GM23338 (cell line): Measurements from ENCODE around the gene B4GALNT1.

Experiments
- CTCF ChIP-seq, 2 experiments: fragments of 200-600 bp in 1 of 2; sonication (generic) in 1 of 2; conservative IDR thresholded peaks; 2 replicates each; pipeline versions ENCODE4 v1.5.1 to v1.6.1; 2016 to 2017; ENCODE audit warnings: antibody characterized with exemption in 2 of 2, low read depth in 2 of 2, mild to moderate bottlenecking in 2 of 2, moderate library complexity in 1 of 2
- ETS1 ChIP-seq: IDR thresholded peaks from 2 replicates; pipeline ENCODE4 v1.6.1; 2016; ENCODE audit warnings: antibody characterized with exemption
- EZH2 ChIP-seq: fragments of 200-600 bp; sonication (generic); IDR thresholded peaks from one replicate; pipeline ENCODE4 v1.8.0; 2017; ENCODE audit warnings: antibody characterized with exemption, mild to moderate bottlenecking, low read depth; ENCODE audit not compliant: unreplicated experiment
- EZH2phosphoT487 ChIP-seq: fragments of 200-600 bp; sonication (generic); IDR thresholded peaks from one replicate; pipeline ENCODE4 v1.8.1; 2018; ENCODE audit warnings: antibody characterized with exemption; ENCODE audit not compliant: unreplicated experiment
- JUNB ChIP-seq: IDR thresholded peaks from one replicate; pipeline ENCODE4 v1.6.1; 2016; ENCODE audit warnings: antibody characterized with exemption; ENCODE audit not compliant: unreplicated experiment
- POLR2AphosphoS5 ChIP-seq: IDR thresholded peaks from 2 replicates; pipeline ENCODE4 v1.6.1; 2016; ENCODE audit warnings: antibody characterized with exemption, low read depth
- STAT1 ChIP-seq: IDR thresholded peaks from one replicate; pipeline ENCODE4 v1.6.1; 2016; ENCODE audit warnings: antibody characterized with exemption; ENCODE audit not compliant: unreplicated experiment
- ZNF331 ChIP-seq: fragments of 250-450 bp; sonication (Bioruptor Pico); IDR thresholded peaks from 2 replicates; pipeline ENCODE4 v1.5.0; 2020; ENCODE audit warnings: low read depth, mild to moderate bottlenecking, moderate library complexity

GRCh38 chr12:57657744-57658143 is 24.7 kb upstream of the B4GALNT1 start:
- TF ChIP-seq CTCF (conservative IDR thresholded peaks at IDR 0.05; ENCODE audit: low read depth in 2 of 2) (no peak), EZH2phosphoT487 (no peak), EZH2 (no peak), STAT1 (no peak), JUNB (no peak), ZNF331 (CRISPR knock-in tag) (no peak), ETS1 (no peak), POLR2AphosphoS5 (no peak)
